K562 (cell line): ENCODE results near the gene AP2M1. TPM values are rescaled to one million over a fixed set of nuclear protein-coding genes. Genes with fewer than 3 reads are reported as not detected.

ENCODE experiments used
- ADNP ChIP-seq: fragments of 200-800 bp; sonication (Bioruptor generic); IDR thresholded peaks from 2 replicates; pipeline ENCODE4 v1.6.1; 2016; ENCODE audit warnings: missing genetic modification characterization, missing compliant biosample characterization
- CBX1 ChIP-seq: sonication (generic); IDR thresholded peaks from 2 replicates; pipeline ENCODE4 v1.6.1; 2016; ENCODE audit warnings: antibody characterized with exemption, low read depth, mild to moderate bottlenecking
- ELK1 ChIP-seq: sonication (generic); formaldehyde crosslinking; IDR thresholded peaks from 2 replicates; pipeline ENCODE4 v1.8.1; 2022; ENCODE audit warnings: missing genetic modification reagents
- ERF ChIP-seq: fragments of 450-650 bp; formaldehyde crosslinking; IDR thresholded peaks from 2 replicates; pipeline ENCODE4 v1.4.0; 2020; ENCODE audit warnings: mild to moderate bottlenecking, mixed read lengths
- FOXJ3 ChIP-seq: sonication (generic); formaldehyde crosslinking; IDR thresholded peaks from 2 replicates; pipeline ENCODE4 v1.4.0; 2020; ENCODE audit warnings: mild to moderate bottlenecking, missing genetic modification reagents
- KDM5B ChIP-seq: fragments of 200-600 bp; sonication (generic); IDR thresholded peaks from 2 replicates; pipeline ENCODE4 v1.6.1; 2012; ENCODE audit warnings: low read depth, mild to moderate bottlenecking, moderate library complexity, low read length, control low read depth, inconsistent platforms; ENCODE audit not compliant: insufficient replicate concordance
- MIER1 ChIP-seq: fragments of 450-650 bp; IDR thresholded peaks from 2 replicates; pipeline ENCODE4 v1.6.1; 2016; ENCODE audit warnings: antibody characterized with exemption, mild to moderate bottlenecking, low read depth
- MTA1 ChIP-seq: fragments of 450-650 bp; IDR thresholded peaks from 2 replicates; pipeline ENCODE4 v1.6.1; 2017; ENCODE audit warnings: borderline replicate concordance
- PCBP1 ChIP-seq: fragments of 200-400 bp; formaldehyde crosslinking; IDR thresholded peaks from 2 replicates; pipeline ENCODE4 v1.6.1; 2018; ENCODE audit warnings: mild to moderate bottlenecking, low read depth, low read length; ENCODE audit not compliant: poor library complexity, severe bottlenecking
- SRSF3 ChIP-seq: fragments of 200-400 bp; formaldehyde crosslinking; IDR thresholded peaks from 2 replicates; pipeline ENCODE4 v1.6.1; 2016; ENCODE audit warnings: mild to moderate bottlenecking, low read length, moderate library complexity; ENCODE audit not compliant: insufficient read depth
- U2AF2 ChIP-seq: fragments of 200-400 bp; formaldehyde crosslinking; optimal IDR thresholded peaks from 2 replicates; pipeline ENCODE3; 2017; ENCODE audit warnings: low read depth, mild to moderate bottlenecking, low read length
- ZBTB7A ChIP-seq: IDR thresholded peaks from 2 replicates; pipeline ENCODE4 v1.6.1; 2011; ENCODE audit warnings: low read depth, mild to moderate bottlenecking, low read length, moderate library complexity, borderline replicate concordance; ENCODE audit not compliant: control insufficient read depth
- ZFP91 ChIP-seq: sonication (generic); formaldehyde crosslinking; IDR thresholded peaks from 2 replicates; pipeline ENCODE4 v1.8.0; 2022; ENCODE audit warnings: mild to moderate bottlenecking, missing genetic modification reagents
- polyA plus RNA-seq, 8 experiments: library from polyadenylated mRNA; depleted of rRNA in 4 of 8; stranded (reverse) in 5 of 8; unstranded in 3 of 8; fragments of >200 nt; fragmentation: Nextera tagmentation in 2 of 8; fragmentation: Illumina TruSeq in 1 of 8; extraction: Ambion mirVana in 2 of 8; extraction: Trizol in 1 of 8; gene quantifications; 2 replicates each; pipeline versions ENCODE4 v1.2.1 to v1.2.3, GENCODE V29; 2011 to 2014; ENCODE audit warnings: inconsistent platforms in 1 of 8, missing spikeins in 1 of 8
- total RNA-seq, 7 experiments: library from RNA; depleted of rRNA in 6 of 7; stranded (reverse); fragments of >200 nt in 6 of 7; fragmentation: Illumina TruSeq in 2 of 7; extraction: Trizol in 2 of 7; gene quantifications; 2 replicates each; pipeline versions ENCODE4 v1.2.1 to v1.2.3, GENCODE V29; 2011 to 2021; ENCODE audit warnings: low replicate concordance in 1 of 7
- TF ChIP-seq, protein P1 (sequence below): fragments of 250-450 bp; sonication (Bioruptor Pico); IDR thresholded peaks from 2 replicates; pipeline ENCODE4 v1.4.0; 2020
- TF ChIP-seq, protein P2 (sequence below): fragments of 450-650 bp; IDR thresholded peaks from 2 replicates; pipeline ENCODE4 v1.6.1; 2018; ENCODE audit warnings: mild to moderate bottlenecking, low read depth; ENCODE audit not compliant: partially characterized antibody

AP2M1 gene
- total and polyA plus RNA-seq, 9 of the 15 experiments (the other 6 are each of a cell fraction or from before 2014, with no cell fraction given): 118 to 505 (median 296) TPM

DNA sequence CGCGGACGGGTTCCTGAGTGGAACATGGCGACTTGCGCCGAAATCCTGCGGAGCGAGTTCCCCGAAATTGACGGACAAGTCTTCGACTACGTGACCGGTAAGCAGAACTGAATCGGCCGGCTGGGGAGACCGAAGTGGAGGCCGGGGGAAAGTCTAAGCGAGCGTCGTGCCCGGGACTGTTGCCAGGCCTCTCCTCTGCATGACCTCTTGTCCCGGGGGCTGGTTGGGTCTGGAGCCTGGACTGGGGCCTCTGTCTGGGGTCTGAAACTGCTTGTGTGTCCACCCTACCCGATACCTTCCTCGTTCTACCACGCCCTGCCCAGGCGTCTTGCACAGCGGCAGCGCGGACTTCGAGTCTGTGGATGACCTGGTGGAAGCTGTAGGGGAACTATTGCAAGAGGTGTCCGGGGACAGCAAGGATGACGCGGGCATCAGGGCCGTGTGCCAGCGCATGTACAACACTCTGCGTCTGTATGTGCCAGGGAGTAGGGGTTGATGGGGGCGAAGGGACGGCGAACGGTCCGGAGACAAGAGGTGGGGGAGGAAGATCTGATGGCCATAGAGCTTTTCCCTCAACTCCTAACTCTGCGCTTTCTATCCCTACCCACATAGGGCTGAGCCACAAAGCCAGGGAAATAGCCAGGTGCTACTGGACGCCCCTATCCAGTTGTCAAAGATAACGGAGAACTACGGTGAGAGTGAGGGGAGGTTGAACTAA lies 11.7 kb downstream of the AP2M1 start, which contains the start of gene ABCF3 (continued):
- TF ChIP-seq, protein P1, sequence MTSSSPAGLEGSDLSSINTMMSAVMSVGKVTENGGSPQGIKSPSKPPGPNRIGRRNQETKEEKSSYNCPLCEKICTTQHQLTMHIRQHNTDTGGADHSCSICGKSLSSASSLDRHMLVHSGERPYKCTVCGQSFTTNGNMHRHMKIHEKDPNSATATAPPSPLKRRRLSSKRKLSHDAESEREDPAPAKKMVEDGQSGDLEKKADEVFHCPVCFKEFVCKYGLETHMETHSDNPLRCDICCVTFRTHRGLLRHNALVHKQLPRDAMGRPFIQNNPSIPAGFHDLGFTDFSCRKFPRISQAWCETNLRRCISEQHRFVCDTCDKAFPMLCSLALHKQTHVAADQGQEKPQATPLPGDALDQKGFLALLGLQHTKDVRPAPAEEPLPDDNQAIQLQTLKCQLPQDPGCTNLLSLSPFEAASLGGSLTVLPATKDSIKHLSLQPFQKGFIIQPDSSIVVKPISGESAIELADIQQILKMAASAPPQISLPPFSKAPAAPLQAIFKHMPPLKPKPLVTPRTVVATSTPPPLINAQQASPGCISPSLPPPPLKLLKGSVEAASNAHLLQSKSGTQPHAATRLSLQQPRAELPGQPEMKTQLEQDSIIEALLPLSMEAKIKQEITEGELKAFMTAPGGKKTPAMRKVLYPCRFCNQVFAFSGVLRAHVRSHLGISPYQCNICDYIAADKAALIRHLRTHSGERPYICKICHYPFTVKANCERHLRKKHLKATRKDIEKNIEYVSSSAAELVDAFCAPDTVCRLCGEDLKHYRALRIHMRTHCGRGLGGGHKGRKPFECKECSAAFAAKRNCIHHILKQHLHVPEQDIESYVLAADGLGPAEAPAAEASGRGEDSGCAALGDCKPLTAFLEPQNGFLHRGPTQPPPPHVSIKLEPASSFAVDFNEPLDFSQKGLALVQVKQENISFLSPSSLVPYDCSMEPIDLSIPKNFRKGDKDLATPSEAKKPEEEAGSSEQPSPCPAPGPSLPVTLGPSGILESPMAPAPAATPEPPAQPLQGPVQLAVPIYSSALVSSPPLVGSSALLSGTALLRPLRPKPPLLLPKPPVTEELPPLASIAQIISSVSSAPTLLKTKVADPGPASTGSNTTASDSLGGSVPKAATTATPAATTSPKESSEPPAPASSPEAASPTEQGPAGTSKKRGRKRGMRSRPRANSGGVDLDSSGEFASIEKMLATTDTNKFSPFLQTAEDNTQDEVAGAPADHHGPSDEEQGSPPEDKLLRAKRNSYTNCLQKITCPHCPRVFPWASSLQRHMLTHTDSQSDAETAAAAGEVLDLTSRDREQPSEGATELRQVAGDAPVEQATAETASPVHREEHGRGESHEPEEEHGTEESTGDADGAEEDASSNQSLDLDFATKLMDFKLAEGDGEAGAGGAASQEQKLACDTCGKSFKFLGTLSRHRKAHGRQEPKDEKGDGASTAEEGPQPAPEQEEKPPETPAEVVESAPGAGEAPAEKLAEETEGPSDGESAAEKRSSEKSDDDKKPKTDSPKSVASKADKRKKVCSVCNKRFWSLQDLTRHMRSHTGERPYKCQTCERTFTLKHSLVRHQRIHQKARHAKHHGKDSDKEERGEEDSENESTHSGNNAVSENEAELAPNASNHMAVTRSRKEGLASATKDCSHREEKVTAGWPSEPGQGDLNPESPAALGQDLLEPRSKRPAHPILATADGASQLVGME: no peak
- no peak for TF ChIP-seq MTA1
- TF ChIP-seq KDM5B: peak; percentile 65
- no peak for TF ChIP-seq U2AF2
- no peak for TF ChIP-seq PCBP1
- TF ChIP-seq ZBTB7A: no peak
- no peak; the same call in 1 of the 2 replicates for TF ChIP-seq ZFP91 (CRISPR knock-in tag)
- no peak for TF ChIP-seq CBX1
- no peak for TF ChIP-seq SRSF3
- no peak; the same call in 1 of the 2 replicates for TF ChIP-seq ERF (CRISPR knock-in tag)
- TF ChIP-seq MIER1: no peak
- no peak for TF ChIP-seq ADNP (tag)
- TF ChIP-seq FOXJ3 (CRISPR knock-in tag): no peak
- TF ChIP-seq, protein P2, sequence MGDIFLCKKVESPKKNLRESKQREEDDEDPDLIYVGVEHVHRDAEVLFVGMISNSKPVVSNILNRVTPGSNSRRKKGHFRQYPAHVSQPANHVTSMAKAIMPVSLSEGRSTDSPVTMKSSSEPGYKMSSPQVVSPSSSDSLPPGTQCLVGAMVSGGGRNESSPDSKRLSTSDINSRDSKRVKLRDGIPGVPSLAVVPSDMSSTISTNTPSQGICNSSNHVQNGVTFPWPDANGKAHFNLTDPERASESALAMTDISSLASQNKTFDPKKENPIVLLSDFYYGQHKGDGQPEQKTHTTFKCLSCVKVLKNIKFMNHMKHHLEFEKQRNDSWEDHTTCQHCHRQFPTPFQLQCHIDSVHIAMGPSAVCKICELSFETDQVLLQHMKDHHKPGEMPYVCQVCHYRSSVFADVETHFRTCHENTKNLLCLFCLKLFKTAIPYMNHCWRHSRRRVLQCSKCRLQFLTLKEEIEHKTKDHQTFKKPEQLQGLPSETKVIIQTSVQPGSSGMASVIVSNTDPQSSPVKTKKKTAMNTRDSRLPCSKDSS: no peak
- TF ChIP-seq ELK1: no peak
